Measurements from ENCODE around the gene HOPX. TPM values are rescaled to one million over a fixed set of nuclear protein-coding genes. Genes with fewer than 3 reads are reported as not detected.

HOPX gene
- total and polyA plus RNA-seq, 2 of the 8 experiments (the other 6 are each of a cell fraction or from before 2014, with no cell fraction given): not detected

- no peaks in the 10 kb centered on the region for H3K79me2 ChIP-seq (ENCODE audit: control insufficient read depth in 1 of 2, insufficient read depth in 2 of 2, low read length in 2 of 2)
- no peak overlapping the region for H4K5ac ChIP-seq (ENCODE audit: insufficient read length, low read depth, low read length)
- no peak for TF ChIP-seq GTF2F1 (IDR thresholded peaks at IDR 0.05; ENCODE audit: borderline replicate concordance, low read depth, low read length)
- TF ChIP-seq EGR1 (IDR thresholded peaks at IDR 0.05; ENCODE audit: borderline replicate concordance, low read depth, low read length): no peak
- TF ChIP-seq MAX (IDR thresholded peaks at IDR 0.05): no peak
- TF ChIP-seq CHD2 (IDR thresholded peaks at IDR 0.05; ENCODE audit: low read length): no peak
- no peak for TF ChIP-seq TAF1 (IDR thresholded peaks at IDR 0.05; ENCODE audit: low read depth, low read length)
- no peak for TF ChIP-seq CTCF (IDR thresholded peaks at IDR 0.05; ENCODE audit: control extremely low read depth in 1 of 3, insufficient read depth in 1 of 3, low read depth in 1 of 3, low read length in 3 of 3)
- no peak for TF ChIP-seq ATF3 (IDR thresholded peaks at IDR 0.05; ENCODE audit: insufficient read depth, low read depth, low read length)
- no peak for TF ChIP-seq SAP30 (IDR thresholded peaks at IDR 0.05; ENCODE audit: insufficient read depth, insufficient replicate concordance, low read length)
- no peak for TF ChIP-seq BRCA1 (IDR thresholded peaks at IDR 0.05; ENCODE audit: low read depth, low read length)
Observed at GRCh38 chr4:56684320-56685050, 3.4 kb upstream of the HOPX start.

More at GRCh38 chr4:56684320-56685050, 3.4 kb upstream of the HOPX start:
- Histone ChIP-seq H2BK15ac (ENCODE audit: low read length) (no peak overlapping the region), H3K4ac (replicated peaks; ENCODE audit: insufficient read length, low read depth, low read length) (no peak overlapping the region), H2AK5ac (ENCODE audit: low read depth, low read length) (no peak overlapping the region), H3K23me2 (ENCODE audit: low read depth, low read length) (no peaks in the 10 kb centered on the region; the same call in 1 of the 2 replicates), H3K4me3 (ENCODE audit: extremely low read depth in 1 of 4, insufficient read depth in 2 of 4, low read depth in 3 of 4, low read length in 4 of 4) (no peak overlapping the region), H4K91ac (replicated peaks; ENCODE audit: insufficient read length, low read length) (no peak overlapping the region), H3K27ac (ENCODE audit: low read depth, low read length) (no peak overlapping the region), H2BK12ac (ENCODE audit: low read depth, low read length) (no peak overlapping the region), H3K14ac (ENCODE audit: insufficient read length) (no peak overlapping the region), H3K4me1 (replicated peaks in 1 of 4; ENCODE audit: control insufficient read depth in 3 of 4, insufficient read depth in 4 of 4, low read length in 3 of 4) (peaks cover 0 to 4% (median 1%) of the 10 kb centered on the region in 4 experiments; a peak in 3 of 7 replicates), H3K9me3 (ENCODE audit: insufficient read depth in 2 of 2, low read depth in 1 of 2, low read length in 1 of 2) (no peaks in the 10 kb centered on the region), H2BK5ac (ENCODE audit: low read depth, low read length) (no peak overlapping the region), H3K79me1 (ENCODE audit: low read depth, low read length) (no peaks in the 10 kb centered on the region), H4K20me1 (replicated peaks in 1 of 2; ENCODE audit: control insufficient read depth in 1 of 2, insufficient read depth in 2 of 2, low read length in 2 of 2) (no peaks in the 10 kb centered on the region), H2BK20ac (ENCODE audit: low read length) (no peak overlapping the region), H2AFZ (ENCODE audit: low read length) (no peak overlapping the region), H3K9ac (replicated peaks in 1 of 4; ENCODE audit: extremely low read depth in 1 of 4, low read depth in 3 of 4, low read length in 3 of 4) (no peak overlapping the region), H3K18ac (ENCODE audit: extremely low read depth, low read length) (no peak overlapping the region), H3K23ac (ENCODE audit: insufficient read length) (no peak overlapping the region), H2BK120ac (replicated peaks; ENCODE audit: low read depth, low read length) (no peak overlapping the region), H3K36me3 (ENCODE audit: control insufficient read depth in 2 of 4, insufficient read depth in 4 of 4, low read length in 3 of 4) (no peaks in the 10 kb centered on the region), H4K8ac (ENCODE audit: extremely low read depth, insufficient read depth, low read length) (no peak overlapping the region), H3K27me3 (replicated peaks in 1 of 4; ENCODE audit: control insufficient read depth in 3 of 4, extremely low read depth in 1 of 4, insufficient read depth in 3 of 4, low read length in 3 of 4) (no peaks in the 10 kb centered on the region), H3K4me2 (ENCODE audit: insufficient read depth in 1 of 2, low read depth in 2 of 2, low read length in 2 of 2) (no peak overlapping the region), H3K56ac (replicated peaks; ENCODE audit: insufficient read length, low read depth, low read length) (no peak overlapping the region)
- FAIRE-seq (no peak), DNase-seq (ENCODE audit: low read depth in 1 of 2, low spot score in 2 of 2) (no peak)
- ChIA-PET POLR2A (ENCODE audit: partially characterized antibody) (no interaction called here), CTCF (ENCODE audit: partially characterized antibody) (no interaction called here)
- WGBS, 2 experiments (ENCODE audit: extremely low coverage in 1 of 2, insufficient coverage in 1 of 2, insufficient read length in 1 of 2, insufficient replicate concordance in 2 of 2, low coverage in 1 of 2, low lambda C conversion rate in 2 of 2, missing lambda C conversion rate in 1 of 2): 87% methylated on average over 4 of the region's 4 CpGs; no CpG with 5 or more reads in 1 of the 2 experiments

Data from H1 (cell line).